T-helper 1 cell treated with Interleukin-12 subunit alpha and Interleukin-12 subunit beta and Interleukin-4 antibody, amounts not matched to agents 30 ng/mL and 1 ng/mL, for 36 hours (primary cell): ENCODE data around the gene APOM. TPM values are rescaled to one million over a fixed set of nuclear protein-coding genes. Genes with fewer than 3 reads are reported as not detected.

ENCODE experiments used
- intact Hi-C: fragments of 100-400 bp; cut with micrococcal nuclease; formaldehyde crosslinking; loops from one replicate; pipeline ENCODE4 v1.15.1; 2024
- total RNA-seq: library from RNA; stranded (reverse); gene quantifications from 2 replicates; pipeline ENCODE4 v1.2.3, GENCODE V29; 2022

The APOM gene
- total RNA-seq, 1 donor from 2014 or later = 1.9 TPM

DNA sequence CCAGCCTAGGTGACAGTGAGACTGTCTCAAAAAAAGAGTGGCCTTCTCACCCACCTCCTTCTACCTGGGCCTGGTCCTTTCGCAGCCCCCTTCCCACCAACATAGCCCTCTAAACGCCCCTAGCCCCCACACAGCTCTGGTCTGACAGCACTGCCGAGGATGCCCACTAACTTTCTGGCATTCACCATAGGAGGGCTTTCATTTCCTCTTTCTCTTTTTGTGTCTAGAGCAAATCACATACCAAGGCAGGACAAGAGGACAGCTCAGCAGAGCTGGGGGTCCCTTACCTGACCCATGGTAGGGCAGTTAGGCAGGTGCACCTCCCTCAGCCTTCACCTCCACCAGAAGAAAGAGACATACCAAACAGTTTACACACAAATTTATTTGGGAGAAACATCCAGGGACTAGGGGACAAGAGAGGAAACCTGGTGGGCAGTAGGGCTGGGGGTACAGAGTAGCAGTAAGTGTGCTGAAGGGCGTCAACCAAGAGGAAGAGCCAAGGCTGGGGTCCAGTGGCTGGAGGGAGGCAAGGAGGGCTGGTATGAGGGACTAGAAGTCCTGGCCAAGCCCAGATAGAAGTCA is 20.7 kb downstream of the APOM start:
- intact Hi-C loops = no loop called here

DNA sequence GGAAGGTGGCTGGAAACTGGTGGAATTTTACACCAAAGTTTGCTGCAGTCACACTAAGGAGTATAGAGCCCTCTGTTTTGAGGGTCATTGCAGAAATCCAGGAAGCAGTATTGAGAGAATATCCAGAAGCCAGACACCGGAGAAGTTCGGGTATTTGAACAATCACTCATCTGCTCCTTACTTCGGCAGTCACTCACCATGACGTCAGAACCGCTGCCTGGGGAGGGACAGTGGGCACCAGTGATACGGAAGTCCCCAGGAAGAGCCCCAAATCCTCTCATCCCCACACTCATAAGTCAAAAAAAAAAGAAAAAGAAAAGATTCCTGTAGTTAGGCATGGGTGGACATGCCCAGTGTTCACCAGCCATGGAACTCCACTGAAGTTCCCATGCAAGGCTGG is 21.2 kb downstream of the APOM start:
- intact Hi-C loops = no loop called here

DNA sequence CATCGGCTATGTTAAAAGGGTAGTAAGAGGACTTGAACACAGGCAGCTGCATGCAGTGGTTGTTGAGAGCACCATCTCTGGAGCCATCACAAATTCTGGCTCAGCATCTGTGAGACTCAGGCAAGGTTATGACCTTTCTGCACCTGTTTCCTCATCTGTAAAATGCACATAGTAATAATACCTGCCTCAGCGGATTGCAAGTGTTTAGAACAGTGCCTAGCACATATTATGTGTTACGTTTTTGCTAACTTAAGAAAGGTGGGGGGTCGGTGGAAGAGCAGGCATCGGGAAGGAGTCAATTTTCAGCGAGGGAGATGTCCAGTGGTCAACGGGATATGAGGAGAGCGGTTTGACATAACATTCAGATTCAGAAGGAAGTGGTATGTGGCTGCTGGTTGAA is 22.3 kb downstream of the APOM start:
- intact Hi-C loops = no loop called here

DNA sequence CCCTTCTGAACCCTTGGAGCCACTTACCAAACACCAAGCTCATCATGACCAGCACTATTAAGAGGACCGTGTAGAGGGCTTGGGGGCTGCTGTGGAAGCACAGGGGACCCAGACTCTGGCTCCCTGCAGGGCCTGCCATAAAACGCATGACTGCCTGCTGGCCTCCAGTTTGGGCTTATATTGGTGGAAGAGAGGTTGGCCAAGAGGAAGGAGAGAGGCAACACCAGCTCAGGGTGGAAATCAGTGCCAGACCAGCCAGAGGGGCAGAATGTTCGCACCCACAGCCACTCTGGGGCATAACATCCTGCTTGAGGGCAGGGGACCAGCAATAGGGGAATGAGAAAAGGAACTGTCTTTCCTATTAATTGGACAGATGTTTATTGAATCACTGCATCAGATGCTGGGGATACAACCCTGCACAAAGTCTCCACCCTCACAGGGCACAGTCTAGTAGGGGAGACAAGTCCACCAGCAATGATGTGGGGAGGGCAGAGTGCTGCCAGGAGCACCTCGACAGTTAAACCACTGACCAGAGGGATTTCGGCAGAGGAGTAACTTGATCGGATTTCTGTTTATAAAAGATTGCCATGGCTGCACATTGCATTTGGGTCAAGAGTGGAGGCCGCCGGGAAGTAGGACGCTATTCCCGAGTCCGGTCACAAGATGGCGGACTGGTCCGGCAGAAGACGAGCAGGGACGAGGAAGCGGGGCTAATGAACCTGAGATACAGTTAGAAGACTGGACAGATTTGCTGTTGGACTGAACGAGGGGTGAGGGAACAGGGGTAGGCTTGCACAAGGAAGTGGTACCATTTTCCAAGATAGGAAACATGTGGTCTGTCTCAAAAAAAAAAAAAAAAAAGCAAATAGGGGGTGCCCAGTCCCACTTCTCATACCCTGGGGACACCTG is 24.8 kb downstream of the APOM start, which contains the start of gene LY6G5C:
TSS of gene LY6G5C (minus strand) at position 842 of the 909 bp plus-strand sequence. CDS start at position 148, 694 bp downstream.
- intact Hi-C loops = loop anchor here (1.0 kb wide), 6 partner anchors 15 to 183 kb away; partner anchors contain the start of gene DDAH2

DNA sequence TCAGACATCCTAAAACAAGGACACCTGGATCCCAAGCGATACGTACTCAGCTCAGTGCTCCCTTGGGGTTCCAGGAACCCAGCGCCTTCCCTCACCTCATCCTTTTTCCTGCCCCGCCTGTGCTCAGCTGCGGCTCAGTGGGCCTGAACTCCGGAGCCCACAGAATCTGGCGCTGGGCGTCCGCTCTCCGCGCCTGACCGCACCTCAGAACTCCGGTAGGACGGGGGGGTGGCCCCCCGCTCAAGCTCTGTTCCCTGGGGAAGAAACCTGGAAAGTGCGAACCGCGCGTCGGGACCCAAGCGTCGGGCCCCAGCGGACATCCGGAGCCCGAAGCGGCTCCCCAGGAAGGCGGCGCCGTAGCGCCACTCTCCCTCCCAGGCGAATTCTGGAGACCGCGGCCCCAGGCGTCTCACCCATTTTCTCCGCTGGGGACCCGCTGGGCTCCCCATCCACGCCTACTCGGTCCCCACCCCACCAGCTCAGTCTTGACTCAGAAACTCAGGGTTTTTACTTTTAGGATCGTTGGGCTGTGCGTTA is 25.5 kb downstream of the APOM start:
- intact Hi-C loops = loop anchor here (1.0 kb wide), 2 partner anchors 21 to 88 kb away; no protein-coding TSS in a partner anchor

DNA sequence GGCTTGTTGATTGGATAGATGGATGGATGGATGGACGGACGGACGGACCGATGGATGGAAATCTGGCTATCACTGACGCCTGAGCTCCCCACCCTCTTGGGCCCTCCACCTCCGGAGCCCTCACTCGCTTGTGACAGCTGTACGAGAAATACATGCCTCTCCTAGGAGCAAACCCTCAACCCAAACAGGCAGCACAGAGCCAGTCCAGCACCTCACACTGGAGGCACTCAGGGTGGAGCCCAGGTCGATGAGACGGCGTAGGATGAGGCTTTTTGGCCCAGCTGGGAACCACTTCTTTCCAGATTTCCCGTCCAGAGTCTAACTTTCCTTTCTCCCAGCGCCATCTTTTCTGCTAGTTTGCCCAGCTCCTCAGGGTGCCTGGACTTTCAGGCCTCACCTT is 27.9 kb downstream of the APOM start:
- intact Hi-C loops = no loop called here

DNA sequence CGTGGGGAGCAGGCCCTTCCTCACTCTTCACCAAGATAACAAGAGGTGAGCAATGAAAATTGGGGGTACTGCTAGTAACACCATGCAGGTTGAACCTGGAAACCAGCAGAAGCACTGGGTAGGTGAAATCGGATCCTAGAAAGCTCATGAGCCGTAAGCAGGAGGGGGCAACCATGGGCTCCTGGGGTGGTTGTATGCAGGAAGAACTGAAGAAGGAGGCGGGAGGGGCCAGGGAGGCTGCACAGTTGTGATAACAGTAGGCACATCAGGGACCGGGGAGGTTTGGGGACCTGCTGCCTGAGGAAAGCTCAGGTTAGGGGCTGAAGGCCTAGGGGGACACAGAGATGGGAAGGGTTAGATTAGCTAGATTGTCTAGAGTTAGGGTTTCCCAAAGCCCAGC is 30.8 kb downstream of the APOM start:
- intact Hi-C loops = no loop called here

DNA sequence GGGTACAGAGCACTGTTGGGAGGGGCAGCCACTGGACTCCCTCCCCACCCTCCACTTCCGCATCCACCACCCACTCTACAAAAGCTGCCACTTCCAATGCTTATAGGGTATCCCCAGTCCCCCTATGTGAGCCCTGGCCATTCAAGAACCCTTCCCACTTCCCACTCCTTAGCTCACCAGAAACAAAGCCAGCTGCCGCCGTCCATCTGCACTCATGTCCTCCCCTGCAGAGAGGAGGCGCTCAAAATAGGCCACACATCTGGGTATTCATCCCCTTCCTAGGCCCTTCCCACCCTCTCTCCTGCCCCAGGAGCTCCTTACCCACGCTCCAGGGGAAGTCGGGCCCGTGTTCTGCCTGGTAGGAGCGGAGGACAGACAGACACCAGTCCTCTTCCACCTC is 31.6 kb downstream of the APOM start:
- intact Hi-C loops = no loop called here

DNA sequence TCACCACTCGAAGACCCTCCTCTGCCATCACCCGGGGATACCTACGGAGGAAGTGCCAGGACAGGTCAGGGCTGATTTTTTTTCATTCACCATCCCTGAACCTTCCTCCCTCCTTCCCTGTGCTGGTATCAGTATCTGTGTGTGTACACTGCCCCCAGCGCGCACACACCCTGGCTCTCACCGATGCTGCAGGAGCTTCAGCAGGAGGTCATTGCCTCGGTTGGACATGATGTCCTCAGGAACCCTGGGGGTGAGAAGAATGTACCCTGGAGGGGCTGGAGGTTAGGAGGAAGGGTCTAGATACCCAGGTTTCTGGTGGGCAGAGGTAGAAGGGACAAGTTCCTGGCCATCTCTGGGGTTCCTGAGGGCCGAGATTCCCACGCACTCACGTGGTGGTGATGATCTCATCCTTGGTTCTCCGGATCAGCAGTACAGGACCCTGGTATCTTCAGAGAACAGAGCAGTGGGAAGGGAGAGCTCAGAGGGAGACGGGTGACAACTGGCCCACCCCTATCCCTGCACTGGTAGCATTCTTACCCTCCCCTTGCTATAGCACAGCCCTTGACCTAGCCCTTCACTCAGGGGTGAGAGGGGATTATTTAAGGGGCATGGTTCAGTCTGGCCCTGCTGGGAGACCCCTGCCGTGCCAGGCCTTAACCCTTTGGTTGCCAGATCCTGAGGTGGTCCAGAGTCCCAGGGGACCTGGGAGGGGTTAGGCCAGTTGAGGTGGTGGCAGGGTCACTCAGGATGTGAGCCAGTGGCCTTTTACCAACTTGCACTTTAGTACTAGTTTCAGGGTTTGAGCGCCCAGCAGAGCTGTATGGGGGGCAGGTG is 32.4 kb downstream of the APOM start:
- intact Hi-C loops = no loop called here

DNA sequence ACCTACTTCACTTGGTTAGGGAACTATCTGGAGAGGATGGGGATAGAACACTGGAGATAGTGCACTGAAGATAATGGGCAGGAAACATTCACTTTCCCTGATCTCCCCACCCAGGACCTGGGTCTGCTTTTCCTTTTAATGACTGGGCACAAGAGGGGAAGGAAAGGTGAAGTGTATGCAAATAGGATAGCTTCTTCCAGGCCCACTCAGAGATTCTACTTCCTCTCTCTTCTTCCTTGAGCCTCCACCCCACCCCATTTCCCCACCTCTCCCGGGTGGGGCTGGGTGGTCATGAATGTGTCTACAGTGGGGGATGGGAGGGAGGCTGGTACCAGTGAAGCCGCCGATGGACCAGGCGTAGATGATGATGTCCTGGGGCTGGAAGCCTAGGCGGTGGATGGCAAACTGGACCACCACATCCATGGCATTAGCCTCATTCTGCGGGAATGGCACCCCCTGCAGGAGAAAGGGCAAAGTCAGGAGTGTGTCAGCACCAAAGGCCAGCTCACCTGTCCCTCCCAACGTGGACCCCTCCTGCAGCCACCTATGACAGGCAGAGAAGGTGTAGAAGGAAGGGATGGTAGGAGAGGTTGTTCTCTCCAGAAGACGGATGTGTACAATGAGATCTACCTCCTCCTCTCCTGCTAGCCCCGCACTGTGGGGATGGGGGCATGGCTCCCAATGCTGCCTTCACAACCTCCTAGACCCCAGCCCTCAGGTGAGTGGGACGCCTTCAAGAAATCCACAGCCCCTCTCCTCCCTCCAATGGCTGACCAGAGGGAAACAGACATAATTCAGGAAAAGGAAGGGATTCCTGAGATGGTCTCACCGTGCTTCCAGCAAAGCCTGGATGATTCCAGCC is 33.8 kb downstream of the APOM start:
- intact Hi-C loops = no loop called here

DNA sequence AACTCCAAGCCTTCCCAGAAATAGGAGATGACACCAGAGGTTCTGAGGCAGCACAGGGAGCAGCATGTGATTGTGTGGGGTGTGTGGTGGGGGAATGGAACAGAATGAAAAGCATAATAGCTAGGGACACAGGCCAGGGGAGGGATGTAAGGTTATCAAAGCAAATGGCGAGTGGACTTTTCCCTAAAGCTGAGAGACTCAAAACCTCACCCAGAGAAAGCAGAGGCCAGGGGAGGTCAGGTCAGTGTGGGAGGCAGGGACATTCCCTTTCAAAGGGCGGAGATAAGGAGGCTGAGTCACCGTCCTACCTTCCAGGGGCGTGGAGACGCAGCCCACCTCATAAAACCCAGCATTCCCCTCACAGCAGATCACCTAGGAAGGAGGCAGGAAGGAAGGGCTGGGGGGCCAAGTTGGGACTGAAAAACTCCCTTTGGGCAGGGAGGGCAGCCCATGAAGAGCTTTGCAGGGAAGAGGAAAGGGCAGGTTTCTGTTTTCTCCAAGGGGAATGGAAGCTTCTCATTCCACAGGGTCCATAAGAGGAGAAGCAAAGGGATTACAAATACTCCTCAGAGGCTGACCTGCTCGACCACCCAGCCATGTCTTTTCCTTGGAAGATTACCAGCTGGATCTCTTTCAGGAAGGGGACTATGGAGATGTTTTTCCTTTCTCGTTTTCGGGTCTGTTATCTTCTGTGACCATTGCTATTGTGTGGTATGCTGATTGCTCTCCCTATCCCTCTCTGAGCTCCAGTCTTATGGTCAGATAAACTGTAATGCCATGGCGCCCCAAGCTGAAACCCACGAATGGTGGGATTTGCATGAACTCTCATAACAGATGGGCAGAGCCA is 34.8 kb downstream of the APOM start:
- intact Hi-C loops = no loop called here

DNA sequence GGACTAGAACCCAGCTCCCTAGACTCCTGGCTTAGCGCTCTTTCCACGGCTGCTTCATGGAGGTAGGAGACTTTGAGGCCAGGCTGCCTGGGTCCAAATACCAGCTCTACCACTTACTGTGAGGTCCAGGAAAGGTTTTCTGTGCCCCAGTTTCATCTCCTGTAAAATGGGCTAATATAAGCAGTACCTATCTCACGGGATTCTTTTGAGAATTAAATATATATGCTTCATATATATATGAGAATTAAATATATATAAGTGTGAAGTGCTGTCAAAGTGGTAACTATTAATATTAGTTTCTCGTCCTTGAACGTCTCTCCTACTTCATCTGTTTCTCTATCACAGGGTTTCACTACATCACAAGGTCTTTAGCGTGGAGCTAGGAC is 35.4 kb downstream of the APOM start:
- intact Hi-C loops = no loop called here

DNA sequence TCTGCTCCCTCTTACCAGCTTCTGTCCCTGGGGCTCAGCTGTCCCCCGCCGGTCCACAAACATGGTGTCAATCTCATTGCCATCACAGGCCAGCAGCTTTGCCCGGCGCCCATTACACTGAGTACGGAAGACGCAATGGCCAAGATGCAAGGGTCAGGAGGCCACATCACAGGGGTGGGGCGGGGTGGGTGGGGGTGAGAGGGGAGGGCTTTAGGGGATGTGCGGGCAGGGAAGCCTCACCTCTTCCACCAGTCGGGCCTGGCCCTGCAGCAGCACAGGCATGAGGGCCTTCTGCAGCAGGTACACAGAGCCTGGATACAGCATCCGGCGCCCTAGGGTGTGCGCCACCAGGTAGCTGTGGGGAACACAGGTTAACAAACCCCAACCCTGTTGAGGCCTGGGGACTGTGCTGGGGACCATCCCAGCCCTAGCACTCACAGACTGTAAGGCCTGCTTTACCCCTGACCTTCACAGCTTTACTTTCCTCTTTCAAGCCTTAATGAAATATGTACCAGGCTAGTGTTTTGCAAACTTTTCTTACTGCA is 35.9 kb downstream of the APOM start:
- intact Hi-C loops = no loop called here

DNA sequence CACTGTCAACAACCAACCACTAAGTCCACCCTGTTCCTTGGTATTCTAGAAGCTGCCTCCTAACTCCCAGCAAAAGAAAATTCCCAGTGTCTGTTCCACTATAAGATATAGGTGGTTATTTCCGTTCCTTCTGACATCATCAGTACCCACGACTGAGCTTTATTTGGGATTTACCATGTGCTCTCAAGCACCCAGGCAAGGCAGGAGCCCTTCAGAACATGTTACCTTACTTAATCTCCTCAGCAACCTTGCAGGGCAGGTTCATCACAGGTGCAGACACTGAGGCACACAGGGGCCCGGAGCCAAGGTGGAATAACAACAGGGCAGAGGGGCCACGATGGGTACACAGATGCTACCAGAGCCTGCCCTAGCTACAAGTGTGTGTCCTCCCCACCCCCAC is 36.7 kb downstream of the APOM start:
- intact Hi-C loops = no loop called here

DNA sequence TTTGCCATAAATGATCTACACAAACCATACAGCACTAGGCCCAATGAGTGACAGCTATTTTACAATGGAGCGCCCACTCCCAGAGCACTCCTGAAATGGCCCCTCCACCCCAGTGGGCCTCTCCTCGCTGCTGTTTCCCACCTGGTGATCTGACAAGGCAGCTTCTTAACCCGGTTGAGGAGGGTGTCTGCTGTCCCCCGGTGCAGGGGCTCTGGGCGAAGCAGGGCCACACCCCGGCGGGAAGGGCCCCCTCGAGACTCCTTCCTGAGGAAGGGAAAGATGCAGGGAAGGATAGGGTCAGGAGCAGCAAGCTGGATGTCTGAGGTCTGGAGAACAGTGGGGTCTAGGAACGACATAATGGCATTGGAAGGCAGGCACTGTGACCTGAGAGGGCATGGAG is 37.2 kb downstream of the APOM start:
- intact Hi-C loops = no loop called here

DNA sequence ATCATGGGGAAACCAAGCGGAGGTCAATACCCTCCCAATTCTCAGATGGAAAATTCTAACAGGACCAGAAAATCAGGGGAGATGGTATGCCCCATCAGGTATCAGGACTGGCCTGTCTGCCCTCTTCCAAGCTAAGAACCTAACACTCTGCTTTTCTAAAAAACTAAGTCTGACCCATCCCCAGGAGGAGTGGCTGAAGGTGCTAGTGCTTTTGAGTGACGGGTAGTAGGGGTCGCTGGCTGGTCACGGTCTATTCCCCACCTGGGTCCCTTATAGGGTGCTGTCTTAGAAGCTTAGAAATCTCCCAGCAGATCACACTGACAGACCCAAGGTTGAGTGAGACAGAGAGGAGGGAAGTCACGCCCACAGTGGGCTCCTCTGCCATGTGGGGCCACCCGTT is 37.8 kb downstream of the APOM start:
- intact Hi-C loops = no loop called here

DNA sequence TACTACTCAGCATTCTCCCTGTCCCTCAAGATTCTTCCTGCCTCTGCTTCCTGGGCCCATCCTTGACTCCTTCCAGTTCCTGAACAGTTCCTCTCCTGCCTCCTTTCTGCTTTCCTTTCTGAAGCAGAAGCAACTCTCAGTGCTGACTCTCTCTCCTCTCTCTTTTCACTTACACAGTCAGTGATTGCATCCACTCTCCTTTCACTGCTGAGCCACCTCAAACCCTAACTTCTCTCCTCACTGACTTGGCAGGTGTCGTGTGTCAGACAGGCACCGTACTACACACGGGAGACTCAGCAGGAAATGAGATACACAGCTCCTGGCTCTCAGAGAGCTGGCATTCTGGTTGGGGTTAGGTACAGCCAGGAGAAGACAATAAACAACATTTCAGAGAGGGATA is 41.9 kb downstream of the APOM start:
- intact Hi-C loops = no loop called here

DNA sequence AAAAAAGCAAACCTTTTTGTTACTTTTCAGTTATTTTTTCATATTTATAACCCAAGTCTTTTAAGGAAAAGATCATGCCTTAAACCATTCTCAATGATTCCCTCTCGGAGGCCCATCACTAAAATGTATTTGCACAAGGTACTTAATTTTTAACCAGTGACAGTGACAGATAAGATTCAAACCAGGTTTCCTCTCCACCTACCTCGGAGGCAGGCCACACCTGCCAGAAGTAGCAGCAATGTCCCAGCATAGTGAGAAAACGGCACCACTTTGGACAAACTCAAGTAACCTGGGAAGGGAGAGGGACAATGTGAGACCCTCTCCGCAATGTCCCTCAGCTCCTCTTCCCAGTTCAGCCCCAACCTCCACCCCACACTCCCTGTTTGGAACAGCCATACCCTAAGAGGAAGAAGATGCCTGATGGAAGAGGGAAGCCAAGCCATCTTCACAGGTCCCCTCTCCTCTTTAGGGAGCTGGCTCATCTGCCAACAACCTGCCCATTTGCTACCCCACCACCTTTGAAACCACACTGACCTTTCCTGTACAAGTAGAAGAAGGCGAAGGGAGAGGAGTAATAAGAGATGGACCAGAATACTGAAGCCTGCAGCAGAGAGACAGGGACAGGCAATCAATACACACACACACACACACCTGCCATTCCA is 45.2 kb downstream of the APOM start:
- intact Hi-C loops = no loop called here
